HG02571 (cell line): ENCODE data around the gene MON1A.
A peak's percentile ranks its signal among the peaks of the same experiment; 100 is the strongest.
"Not testable (repeated sequence)": the region's sequence is repeated elsewhere in the genome, so short reads cannot be mapped to it uniquely, and the experiment has no call there.

Experiments used
- ATAC-seq: cut with Tn5 transposase; IDR thresholded peaks from one replicate; pipeline ENCODE4 v1.9.1; 2021; ENCODE audit warnings: mild to moderate bottlenecking, moderate library complexity; ENCODE audit not compliant: unreplicated experiment

The MON1A gene

DNA sequence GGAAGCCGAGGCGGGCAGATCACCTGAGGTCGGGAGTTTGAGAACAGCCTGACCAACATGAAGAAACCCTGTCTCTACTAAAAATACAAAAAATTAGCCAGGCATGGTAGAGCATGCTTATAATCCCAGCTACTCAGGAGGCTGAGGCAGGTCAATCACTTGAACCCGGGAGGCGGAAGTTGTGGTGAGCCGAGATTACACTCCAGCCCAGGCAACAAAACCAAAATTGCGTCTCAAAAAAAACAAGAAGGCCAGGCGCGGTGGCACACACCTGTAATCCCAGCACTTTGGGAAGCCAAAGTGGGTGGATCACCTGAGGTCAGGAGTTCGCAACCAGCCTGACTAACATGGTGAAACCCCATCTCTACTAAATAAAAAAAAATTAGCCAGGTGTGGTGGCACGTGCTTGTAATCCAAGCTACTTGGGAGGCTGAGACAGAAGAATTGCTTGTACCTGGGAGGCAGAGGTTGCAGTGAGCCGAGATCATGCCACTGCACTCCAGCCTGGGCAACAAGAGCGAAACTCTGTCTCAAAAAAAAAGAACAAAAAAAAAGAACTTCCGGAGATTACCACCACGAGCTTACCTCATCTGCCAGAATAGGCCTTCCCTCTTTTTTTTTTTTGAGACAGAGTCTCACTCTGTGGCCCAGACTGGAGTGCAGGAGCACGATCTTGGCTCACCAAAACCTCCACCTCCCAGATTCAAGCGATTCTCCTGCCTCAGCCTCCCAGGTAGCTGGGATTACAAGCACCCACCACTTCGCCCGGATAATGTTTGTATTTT is 11.6 kb downstream of the MON1A start:
- ATAC-seq: not testable (repeated sequence)

DNA sequence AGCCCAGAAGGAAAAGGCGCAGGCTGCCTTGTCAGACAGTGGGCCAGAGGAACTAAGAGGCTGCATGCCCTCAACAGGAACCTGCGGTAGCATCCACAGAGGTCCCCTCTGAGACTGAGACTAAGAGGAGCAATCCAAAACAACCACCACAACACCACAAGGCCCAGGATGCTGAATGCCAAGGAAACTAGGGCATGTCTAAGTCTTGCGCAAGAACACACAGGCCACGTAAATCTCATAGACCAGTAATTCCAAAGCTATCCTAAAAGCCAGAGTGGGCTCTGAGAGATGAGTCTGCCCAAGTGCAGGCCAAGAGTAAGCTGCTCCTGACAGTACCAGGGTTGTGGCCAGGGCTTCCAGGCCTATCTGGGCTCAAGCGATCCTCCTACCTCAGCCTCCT is 12.9 kb downstream of the MON1A start:
- no peak for ATAC-seq

DNA sequence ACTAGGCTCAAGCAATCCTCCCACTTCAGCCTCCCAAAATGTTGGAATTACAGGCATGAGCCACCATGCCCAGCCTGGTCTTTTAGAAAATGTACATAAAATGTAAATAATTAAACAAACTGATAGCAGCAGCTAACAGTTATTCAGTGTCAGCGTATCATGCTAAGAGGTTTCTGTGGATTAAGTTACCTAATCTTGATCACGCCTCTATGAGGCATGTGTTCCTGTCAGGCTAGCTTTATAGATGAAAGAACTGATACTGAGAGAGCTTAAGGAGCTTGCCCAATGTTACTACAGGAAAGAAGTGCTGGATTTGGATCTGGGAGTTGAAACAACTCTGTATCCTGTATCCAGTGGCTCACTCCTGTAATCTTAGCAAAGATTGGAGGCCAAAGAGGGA is 14.7 kb downstream of the MON1A start:
- no peak for ATAC-seq

DNA sequence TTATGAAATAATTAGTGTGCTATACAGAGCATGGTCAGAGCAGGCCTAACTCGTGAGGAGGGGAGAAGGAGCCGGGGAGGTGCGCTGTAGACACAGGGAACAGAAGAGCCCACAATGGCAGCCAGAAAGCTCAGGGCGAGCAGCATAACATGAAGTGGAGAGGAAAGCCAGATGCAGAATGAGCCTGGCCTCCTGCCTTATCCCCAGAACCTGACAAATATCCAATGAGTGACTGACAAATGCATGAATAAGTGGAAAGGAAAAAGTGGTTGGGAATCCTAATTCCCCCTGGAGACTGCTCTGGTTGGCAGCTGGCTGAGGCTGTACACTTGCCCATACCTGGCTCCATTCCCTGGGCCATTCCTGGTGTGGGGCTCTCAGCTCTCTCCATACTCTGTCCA is 16.7 kb downstream of the MON1A start:
- no peak for ATAC-seq

DNA sequence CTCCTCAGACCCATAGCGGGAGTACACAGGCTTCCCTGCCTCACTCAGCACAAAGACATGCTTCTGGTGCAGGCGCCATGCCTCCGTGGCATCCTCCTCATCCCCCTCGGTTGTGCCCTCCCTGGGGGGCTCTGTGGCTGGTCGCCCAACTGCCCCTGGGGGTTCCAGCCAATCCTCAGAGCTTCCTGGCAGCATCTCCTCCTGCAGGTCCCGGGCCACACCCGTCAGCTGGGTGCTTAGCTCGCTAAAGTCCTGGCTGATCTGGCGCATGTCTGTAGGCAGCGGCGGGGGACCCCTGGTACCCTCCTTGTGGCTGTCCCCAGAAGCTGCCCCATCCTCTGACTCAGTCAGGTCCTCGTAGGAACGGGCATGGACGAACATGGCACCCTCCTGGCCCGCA is 18.0 kb downstream of the MON1A start:
- ATAC-seq: no peak

DNA sequence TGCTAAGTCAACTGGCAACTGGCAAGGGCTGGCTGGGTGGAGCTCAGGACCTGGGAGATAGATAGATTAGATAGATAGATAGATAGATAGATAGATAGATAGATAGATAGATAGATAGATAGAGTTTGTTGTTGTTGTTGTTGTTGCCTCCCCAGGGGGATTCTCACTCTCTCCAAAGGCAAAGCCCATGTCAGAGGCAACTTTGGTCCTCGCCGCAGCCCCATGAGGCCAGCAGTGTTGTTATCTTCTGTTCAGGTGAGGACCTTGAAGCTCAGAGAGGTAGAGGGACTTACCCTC is 18.5 kb downstream of the MON1A start:
- ATAC-seq: no peak

DNA sequence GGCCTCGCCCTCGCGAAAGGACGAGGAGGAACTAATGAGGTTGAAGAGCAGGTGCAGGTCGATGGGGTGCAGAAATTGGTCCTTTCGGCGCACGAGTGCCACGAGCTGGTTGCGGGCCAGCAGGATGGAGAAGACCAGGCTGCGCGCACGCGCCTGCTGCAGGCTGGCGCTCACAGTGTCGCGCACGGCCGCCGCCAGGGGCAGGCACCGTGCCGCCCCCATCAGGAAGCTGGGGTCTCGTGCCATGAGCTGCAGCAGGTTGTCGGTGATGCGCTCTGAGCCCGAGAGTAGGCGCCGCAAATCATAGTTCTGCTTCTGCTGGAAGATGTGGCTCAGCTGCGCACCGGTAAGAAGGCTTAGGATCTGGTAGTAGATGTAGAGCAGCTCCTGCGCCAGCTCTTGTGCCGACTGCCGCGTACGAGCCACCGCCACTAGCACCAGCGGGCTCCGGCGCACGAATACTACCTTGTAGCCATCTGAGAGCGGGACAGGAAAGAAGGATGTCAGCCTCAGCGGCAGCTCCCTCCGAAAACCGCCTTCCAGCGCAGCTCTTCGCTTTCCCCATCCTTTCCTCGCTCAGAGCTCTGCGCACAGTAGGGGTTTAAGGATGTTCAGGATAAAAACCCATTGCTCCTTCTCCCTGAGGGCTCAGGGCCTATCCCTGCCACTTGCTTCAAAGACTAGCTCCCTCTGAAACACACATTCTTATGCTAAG is 19.0 kb downstream of the MON1A start:
- ATAC-seq: no peak

DNA sequence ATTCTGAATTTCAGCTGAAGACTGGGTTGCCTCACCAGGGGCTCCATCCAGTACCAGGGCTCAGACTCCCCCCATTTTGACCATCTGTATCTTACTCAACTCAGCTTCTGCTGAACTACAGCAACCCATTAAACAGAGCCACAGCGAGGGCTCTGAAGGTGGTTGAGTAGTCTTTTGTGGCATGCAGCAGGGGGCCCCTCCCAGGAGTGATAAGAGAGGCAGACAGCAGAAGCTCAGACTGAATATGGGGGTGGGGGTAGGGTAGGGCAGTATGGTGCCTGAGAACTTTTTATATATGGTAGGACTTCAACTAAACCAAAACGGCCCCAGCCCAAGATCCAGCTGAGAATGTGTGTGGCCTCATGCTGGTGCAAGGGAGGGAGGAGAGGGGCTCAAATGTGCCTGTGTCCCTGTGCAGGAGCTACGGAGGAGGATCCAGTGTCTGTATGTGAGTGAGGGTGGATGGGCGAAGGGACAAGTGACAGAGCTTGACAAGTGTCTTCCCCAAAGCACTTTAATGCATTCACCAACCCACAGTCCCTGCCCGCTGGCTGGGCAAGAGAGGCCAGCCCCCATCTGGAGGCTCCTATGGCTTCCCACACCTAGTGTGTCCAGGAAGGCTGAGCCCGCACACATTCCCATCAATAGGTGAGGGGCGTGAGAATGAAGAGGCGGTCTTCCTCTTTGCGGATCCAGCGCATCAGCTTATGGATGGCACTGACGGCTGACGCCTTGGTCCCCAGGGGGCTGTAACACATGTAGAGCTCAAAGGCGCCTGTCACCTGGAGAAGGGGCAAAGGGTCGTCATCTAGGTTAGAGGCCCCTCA is 21.0 kb downstream of the MON1A start:
- ATAC-seq: no peak

DNA sequence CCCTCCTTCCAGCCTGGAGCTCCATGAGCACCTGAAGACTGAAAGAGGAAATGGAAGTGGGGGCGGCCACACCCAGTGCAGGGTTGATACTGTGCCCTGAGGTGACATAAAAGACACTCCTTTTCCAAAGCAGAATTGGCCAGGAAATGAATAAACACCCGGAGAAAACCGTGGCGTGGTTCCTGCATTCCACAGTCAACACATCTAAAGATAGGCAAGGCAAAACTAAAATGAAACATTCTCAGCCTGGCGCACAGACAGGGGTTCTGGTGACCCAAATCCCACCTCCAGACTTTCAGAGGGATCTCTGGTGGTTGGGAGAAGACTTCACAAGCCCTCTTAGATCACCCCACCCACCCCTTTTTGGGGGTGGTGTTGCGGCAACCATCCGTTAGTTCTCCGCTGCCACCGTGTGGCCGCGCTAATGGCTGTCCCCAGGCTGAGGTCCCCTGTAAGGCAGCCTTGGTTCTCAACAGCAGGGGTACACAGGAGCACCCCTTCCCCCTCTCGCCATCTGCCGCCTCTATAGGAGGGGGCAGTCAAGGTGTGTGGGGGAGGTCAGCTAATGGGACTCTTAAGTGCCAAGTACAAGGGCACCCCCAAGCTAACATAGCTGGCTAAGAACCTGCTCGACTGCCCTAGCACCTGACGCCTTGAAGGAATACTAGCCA is 23.4 kb downstream of the MON1A start:
- ATAC-seq: no peak

DNA sequence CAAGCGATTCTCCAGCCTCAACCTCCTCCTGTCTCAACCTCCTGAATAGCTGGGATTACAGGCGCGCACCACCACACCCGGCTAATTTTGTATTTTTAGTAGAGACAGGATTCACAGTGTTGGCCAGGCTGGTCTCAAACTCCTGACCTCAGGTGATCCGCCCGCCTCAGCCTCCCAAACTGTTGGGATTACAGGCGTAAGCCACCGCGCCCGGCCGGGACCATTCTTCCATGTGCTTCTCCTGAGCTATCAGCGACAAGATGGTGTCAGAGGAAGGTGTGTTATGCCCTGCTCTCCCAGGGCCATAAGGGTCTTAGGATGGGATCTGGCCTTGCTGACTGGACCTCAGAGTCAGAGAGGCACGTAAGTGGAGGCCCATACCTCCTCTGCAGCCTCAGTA is 25.2 kb downstream of the MON1A start:
- ATAC-seq: not testable (repeated sequence)

DNA sequence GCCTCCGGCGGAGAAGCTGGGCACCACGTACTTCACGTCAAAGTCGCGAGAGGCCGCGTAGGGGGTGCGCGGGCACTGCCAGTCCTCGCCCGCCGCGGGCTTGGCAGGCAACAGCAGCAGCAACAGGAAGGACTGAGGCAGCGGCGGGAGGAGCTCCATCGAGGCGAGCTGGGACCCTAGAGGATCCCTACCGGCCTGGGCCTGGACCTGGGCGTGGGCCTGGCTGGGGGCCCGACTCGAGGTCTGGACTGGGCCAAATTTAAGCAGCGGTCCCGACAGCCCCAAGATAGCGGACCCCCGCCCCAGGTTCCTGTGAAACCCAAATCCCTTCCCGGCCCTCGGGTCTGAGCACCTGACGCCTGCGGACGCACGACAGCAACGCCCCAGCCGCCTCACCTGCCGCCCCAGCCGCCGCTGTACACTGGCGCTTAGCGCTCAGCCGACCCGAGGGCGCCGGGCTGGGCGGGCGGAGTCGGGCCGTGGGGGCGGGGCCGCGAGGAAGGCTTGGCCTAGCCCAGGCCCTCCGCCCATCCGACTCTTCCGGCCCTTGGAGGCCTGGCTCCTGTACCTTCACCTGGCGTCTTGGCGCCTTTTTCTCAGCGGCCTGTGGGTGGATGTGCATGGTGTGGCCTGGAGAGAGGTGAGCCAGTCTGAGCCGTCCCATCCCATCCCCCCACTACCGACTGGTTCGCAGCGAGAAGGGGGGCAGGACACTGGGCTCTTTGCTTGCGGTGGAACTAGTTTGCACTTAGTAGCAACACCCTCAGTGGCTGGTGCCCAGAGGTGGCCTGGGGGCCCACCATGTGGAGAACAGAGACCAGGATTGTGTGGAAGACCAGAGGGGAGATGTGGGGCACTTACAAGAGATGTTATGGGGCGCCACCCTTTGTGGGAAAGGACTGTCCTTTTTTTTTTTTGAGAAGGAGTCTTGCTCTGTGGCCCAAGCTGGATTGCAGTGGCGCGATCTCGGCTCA is 25.9 kb downstream of the MON1A start, which contains the start of gene MST1R:
MST1R (minus strand) TSS at position 423 of the 974 bp plus-strand sequence; CDS start at position 159, 264 bp downstream.
- ATAC-seq: peak; percentile 65

DNA sequence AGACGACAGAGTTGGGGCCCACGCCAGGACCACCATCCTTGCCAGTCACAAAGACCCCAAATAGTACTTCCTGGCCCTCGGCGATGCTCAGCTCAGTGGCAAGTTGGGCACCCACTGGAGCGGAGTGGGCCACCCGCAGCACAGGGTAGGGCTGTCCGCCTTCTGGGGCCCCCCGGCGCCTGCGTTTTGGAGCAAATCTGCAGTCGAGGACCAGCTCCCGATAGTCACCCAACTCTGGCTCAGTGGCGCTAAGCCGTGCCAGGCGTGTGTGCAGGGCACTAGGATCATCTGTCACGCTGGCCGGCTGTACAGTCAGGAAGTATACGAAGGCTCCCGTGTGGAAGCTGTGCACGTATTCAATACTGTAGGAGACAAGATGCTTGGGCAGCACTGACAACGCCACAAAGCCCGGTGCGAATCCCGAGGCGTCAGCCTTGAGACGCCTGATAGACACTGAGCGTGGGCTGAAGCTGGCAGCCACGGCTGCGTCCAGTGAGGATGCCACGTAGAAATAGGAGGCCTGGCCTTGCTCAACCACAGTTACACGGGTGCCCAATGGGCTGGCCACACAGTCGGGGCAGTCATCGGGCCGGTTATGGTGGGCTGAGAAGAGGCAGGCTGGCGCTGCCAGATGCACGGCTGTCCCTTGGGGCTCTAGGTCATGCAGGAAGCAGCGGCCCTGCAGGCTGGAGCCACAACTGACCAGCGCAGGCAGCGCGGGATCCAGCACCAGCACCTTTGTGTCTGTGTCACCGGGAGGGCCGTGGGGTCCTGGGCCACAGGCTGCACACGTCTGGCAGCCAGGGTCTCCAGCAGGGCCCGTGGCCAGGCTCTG is 26.9 kb downstream of the MON1A start:
- ATAC-seq: no peak

DNA sequence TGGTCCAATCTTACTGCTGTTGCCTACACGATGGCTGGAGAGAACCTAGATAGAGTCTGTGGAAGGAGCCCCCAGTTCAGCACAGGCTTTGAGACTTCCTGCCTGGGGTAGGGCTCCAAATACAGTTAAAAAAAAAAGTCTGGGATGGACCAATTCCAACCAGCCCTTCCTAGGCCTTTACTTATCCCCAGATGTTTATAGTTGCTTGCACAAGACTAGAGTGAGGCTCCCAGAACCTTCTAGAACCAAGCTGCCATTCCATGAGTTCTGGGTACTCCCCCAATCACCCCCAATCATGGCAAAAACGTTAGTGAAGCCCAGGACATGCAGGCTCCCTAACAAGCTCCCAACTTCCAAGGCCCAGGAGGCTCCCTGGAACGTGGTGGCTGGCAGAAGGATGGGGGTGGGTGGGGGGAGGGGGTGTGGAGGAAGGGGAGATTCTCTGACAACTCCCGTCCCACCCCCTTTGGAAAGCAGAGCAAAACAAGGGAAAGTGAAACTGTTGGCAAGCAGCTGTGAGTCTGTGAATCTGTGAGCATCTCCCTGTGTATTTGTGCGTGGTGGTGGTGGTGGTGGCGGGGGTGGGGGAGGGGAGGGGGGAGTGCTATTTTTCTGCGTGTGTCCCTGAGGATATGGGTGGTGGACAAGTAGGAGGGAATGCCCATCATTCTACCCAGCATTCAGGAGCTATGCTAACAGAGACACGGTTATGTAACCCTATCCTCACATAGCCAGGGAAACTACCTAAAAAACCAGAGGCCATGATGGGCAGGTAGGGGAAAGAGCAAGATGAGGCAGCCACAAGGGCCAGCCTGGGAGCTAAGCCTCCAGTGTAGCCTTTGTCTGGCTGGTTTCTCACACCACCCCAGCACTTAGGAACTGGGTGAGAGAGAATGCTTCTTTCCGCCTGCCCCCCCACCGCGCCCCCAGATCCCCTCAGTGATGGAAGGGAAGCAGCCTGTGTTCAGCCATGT is 28.0 kb downstream of the MON1A start:
- ATAC-seq: no peak

DNA sequence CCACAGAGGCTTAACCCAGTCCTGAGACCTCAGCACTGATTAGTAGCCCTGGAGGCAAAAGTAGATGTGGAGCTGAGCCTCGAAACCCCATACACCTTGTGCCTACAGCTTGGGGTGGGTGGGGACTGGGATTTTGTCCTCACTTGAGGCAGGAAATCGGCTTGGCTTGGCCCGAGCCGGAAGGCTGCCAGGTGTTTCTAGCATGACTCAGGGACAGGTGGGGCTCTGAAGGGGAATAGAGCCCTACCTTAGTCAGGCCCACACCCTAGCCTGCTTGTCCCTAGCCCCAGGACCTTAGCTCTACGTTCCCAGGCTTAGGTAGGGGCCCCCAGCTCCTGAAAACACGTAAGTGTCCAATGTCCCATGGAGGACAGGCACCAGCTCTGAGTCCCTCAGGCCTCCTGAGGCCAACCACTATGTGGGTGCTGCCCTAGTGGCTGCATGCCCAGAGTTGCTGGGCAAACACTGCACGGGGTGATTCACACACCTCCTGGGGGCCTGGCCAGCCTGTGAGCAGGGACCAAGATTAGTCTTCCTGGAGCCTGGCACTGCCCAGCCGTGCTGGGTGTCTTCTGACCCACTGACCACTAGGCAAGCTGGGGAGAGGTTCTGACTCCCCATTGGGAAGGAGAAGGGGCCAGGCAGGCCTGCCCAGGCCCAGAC is 29.0 kb downstream of the MON1A start:
- ATAC-seq: no peak

DNA sequence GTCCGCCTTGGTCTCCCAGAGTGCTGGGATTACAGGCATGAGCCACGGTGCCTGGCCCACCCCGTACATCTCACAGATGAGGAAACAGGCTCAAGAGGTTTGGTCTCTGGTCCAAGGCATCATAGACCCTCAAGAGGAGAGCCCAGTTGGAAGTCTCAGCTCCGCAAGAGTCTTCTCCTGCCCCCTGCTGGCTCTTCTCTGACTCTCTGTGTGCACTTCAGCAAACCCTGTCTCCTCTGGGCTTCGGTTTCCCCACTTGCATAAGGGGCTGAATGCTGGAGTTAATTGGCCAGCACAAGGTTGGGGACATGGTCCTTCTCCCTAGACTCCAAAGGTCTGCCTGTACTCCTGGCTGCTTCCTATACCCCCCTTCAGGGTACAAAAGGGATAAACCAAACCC is 29.8 kb downstream of the MON1A start:
- no peak for ATAC-seq

DNA sequence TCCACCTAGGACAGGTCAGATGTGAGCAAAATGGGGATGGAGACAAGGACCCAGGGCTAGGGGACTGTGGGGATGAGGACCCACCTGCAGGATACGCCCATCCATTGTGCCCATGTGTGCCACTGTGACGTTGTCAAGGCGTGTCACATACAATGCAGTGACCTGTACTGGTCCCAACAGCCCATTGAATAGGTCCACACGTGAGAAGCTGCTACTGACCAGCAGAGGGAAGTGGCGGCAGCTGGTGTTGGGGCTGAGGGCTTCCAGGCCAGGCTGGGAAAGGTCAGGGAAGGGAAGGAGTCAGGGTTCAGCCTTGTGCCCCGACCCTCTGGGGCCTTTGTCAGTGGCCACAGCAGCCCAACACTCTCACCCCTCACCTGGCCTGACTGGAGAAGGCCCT is 30.6 kb downstream of the MON1A start:
- ATAC-seq: no peak

DNA sequence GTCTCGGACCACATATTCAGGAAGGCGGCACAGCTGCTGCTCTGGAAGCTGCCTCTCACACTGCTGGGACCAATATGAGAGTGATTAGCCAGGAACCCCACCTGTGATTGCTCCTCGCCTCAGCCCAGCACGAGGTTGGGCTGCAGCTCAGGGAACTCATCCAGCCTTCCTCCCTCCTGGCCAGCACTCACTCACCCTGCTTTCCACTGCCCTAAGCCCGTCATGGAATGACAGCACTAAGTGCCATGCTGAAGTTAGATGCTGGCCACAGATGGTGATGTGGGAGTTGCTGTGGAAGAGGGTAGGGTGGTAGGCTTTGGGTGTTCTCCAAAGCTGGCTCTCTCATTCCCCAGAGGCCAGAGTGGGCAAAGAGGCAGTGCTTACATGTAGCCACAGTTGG is 33.3 kb downstream of the MON1A start:
- no peak for ATAC-seq
